ENCODE data around the gene MPO.
A peak's percentile ranks its signal among the peaks of the same experiment; 100 is the strongest.

The MPO gene

GRCh38 chr17:58319173-58320162 is 38.7 kb upstream of the MPO start:
- no peak for DNase-seq

GRCh38 chr17:58318627-58319172 is 38.0 kb upstream of the MPO start:
- no peak for DNase-seq

GRCh38 chr17:58318065-58318481 is 37.3 kb upstream of the MPO start:
- no peak for DNase-seq

- peak; percentile 72 to 83 for DNase-seq
Observed at GRCh38 chr17:58317421-58318064, 36.8 kb upstream of the MPO start.

GRCh38 chr17:58316260-58316960 is 35.7 kb upstream of the MPO start:
- no peak for DNase-seq

GRCh38 chr17:58315750-58316149 is 35.0 kb upstream of the MPO start:
- DNase-seq = no peak

- DNase-seq = no peak
Observed at GRCh38 chr17:58315281-58315711, 34.6 kb upstream of the MPO start.

GRCh38 chr17:58314706-58315015 is 33.9 kb upstream of the MPO start:
- no peak for DNase-seq

- DNase-seq = no peak
Observed at GRCh38 chr17:58313815-58314705, 33.3 kb upstream of the MPO start.

GRCh38 chr17:58312829-58313228 is 32.1 kb upstream of the MPO start:
- no peak for DNase-seq

GRCh38 chr17:58312021-58312630 is 31.4 kb upstream of the MPO start:
- DNase-seq = no peak

GRCh38 chr17:58311429-58311894 is 30.7 kb upstream of the MPO start:
- DNase-seq = no peak

GRCh38 chr17:58310511-58311428 is 30.0 kb upstream of the MPO start:
- DNase-seq = no peak

GRCh38 chr17:58309918-58310259 is 29.2 kb upstream of the MPO start:
- DNase-seq = no peak

GRCh38 chr17:58308985-58309917 is 28.5 kb upstream of the MPO start:
- no peak for DNase-seq

GRCh38 chr17:58308173-58308984 is 27.6 kb upstream of the MPO start:
- no peak for DNase-seq

GRCh38 chr17:58307468-58308172 is 26.9 kb upstream of the MPO start:
- no peak for DNase-seq
